Measurements from ENCODE around the gene DNASE1L2. TPM values are rescaled to one million over a fixed set of nuclear protein-coding genes. Genes with fewer than 3 reads are reported as not detected.

The DNASE1L2 gene
- total RNA-seq, 2 experiments from 2014 or later, result 1.5 to 2.0 TPM

Small RNA genes within 50 kb of the gene (microRNA-seq; reads per million reads assigned to microRNA genes)
- gene MIR3677 (not detected), gene MIR4717 (not detected)

Other genes starting within 250 kb of the DNASE1L2 start
- gene SYNGR3, start 246.5 kb upstream of the DNASE1L2 start, total RNA-seq, result 10 to 100 TPM in 1 of 2 experiments, 1 to 10 TPM in 1; 6.4 to 17.6 TPM
- gene ZNF598, start 226.6 kb upstream of the DNASE1L2 start, total RNA-seq, result 10 to 100 TPM; 76.2 to 94.5 TPM
- gene NPW, start 216.7 kb upstream of the DNASE1L2 start, total RNA-seq, result 1 to 10 TPM; 1.1 to 6.3 TPM
- 1 to 10 TPM; 1.3 to 2.2 TPM for gene NHERF2, start 209.5 kb upstream of the DNASE1L2 start, total RNA-seq
- gene NTHL1, start 188.6 kb upstream of the DNASE1L2 start, total RNA-seq, result 10 to 100 TPM; 34.3 to 37.5 TPM
- 100 to 1,000 TPM; 101 to 115 TPM for gene TSC2, start 188.5 kb upstream of the DNASE1L2 start, total RNA-seq
- gene PKD1, start 100.5 kb upstream of the DNASE1L2 start, total RNA-seq, result 100 to 1,000 TPM in 1 of 2 experiments, 10 to 100 TPM in 1; 60.1 to 100 TPM
- under 1 TPM; 0.68 to 0.70 TPM for gene RAB26, start 87.8 kb upstream of the DNASE1L2 start, total RNA-seq
- 10 to 100 TPM; 59.5 to 72.9 TPM for gene TRAF7, start 80.7 kb upstream of the DNASE1L2 start, total RNA-seq
- under 1 TPM in 1 of 2 experiments, not detected in 1; 0.09 TPM for gene CASKIN1, start 39.8 kb upstream of the DNASE1L2 start, total RNA-seq
- gene MLST8, start 31.0 kb upstream of the DNASE1L2 start, total RNA-seq, result 10 to 100 TPM; 38.9 to 45.7 TPM
- gene BRICD5, start 25.6 kb upstream of the DNASE1L2 start, total RNA-seq, result 10 to 100 TPM; 13.2 to 20.4 TPM
- 10 to 100 TPM; 29.8 to 34.8 TPM for gene PGP, start 21.6 kb upstream of the DNASE1L2 start, total RNA-seq
- gene E4F1, start 12.9 kb upstream of the DNASE1L2 start, total RNA-seq, result 10 to 100 TPM; 31.3 to 37.1 TPM
- gene ECI1, start 15.1 kb downstream of the DNASE1L2 start, total RNA-seq, result 10 to 100 TPM; 48.9 to 57.3 TPM
- 100 to 1,000 TPM; 310 to 324 TPM for gene RNPS1, start 31.7 kb downstream of the DNASE1L2 start, total RNA-seq
- gene ABCA3, start 104.3 kb downstream of the DNASE1L2 start, total RNA-seq, result 10 to 100 TPM in 1 of 2 experiments, 1 to 10 TPM in 1; 6.4 to 10.9 TPM
- gene CCNF, start 193.0 kb downstream of the DNASE1L2 start, total RNA-seq, result 100 to 1,000 TPM in 1 of 2 experiments, 10 to 100 TPM in 1; 84.2 to 103 TPM
- 10 to 100 TPM; 24.9 to 27.5 TPM for gene TEDC2, start 223.7 kb downstream of the DNASE1L2 start, total RNA-seq
- gene NTN3, start 234.9 kb downstream of the DNASE1L2 start, total RNA-seq, result not detected
- 10 to 100 TPM; 18.7 to 23.3 TPM for gene TBC1D24, start 238.7 kb downstream of the DNASE1L2 start, total RNA-seq